ENCODE results near the gene C22orf31.

GRCh38 chr22:29069463-29069862 is 7.8 kb upstream of the C22orf31 start:
- no peak for TF ChIP-seq EZH2 (IDR thresholded peaks at IDR 0.05; ENCODE audit: borderline replicate concordance, low read length)
- TF ChIP-seq, protein P1, sequence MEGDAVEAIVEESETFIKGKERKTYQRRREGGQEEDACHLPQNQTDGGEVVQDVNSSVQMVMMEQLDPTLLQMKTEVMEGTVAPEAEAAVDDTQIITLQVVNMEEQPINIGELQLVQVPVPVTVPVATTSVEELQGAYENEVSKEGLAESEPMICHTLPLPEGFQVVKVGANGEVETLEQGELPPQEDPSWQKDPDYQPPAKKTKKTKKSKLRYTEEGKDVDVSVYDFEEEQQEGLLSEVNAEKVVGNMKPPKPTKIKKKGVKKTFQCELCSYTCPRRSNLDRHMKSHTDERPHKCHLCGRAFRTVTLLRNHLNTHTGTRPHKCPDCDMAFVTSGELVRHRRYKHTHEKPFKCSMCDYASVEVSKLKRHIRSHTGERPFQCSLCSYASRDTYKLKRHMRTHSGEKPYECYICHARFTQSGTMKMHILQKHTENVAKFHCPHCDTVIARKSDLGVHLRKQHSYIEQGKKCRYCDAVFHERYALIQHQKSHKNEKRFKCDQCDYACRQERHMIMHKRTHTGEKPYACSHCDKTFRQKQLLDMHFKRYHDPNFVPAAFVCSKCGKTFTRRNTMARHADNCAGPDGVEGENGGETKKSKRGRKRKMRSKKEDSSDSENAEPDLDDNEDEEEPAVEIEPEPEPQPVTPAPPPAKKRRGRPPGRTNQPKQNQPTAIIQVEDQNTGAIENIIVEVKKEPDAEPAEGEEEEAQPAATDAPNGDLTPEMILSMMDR (conservative IDR thresholded peaks at IDR 0.05 in 1 of 2, IDR thresholded peaks at IDR 0.05 in 1 of 2; ENCODE audit: extremely low read depth in 1 of 2, insufficient read depth in 1 of 2, low read depth in 1 of 2, low read length in 2 of 2) = no peak

All from mammary epithelial cell (primary cell).